ENCODE data around the gene IQUB. TPM values are rescaled to one million over a fixed set of nuclear protein-coding genes. Genes with fewer than 3 reads are reported as not detected.

IQUB gene
- total RNA-seq, 1 experiment from 2014 or later = 0.77 TPM

- DNase-seq (ENCODE audit: low spot score) (no peak), ATAC-seq (no peak)
- Mint-ChIP-seq H3K36me3 (no peaks in the 10 kb centered on the region), H3K4me1 (peaks cover 4% of the 10 kb centered on the region; the same call in 1 of the 2 replicates), H3K27ac (no peak overlapping the region), H3K27me3 (ENCODE audit: low read depth) (no peaks in the 10 kb centered on the region), H3K9me3 (peaks cover 5% of the 10 kb centered on the region; the same call in 1 of the 2 replicates), H3K4me3 (no peak overlapping the region)
- ChIA-PET CTCF (interaction anchor here (0.7 kb wide), 1 partner anchor 697 kb away, joined by 3 read pairs; no protein-coding TSS in a partner anchor), POLR2A (no interaction called here)
- TF ChIP-seq HMGXB4 (CRISPR knock-in tag; IDR thresholded peaks at IDR 0.05) = no peak
- TF ChIP-seq, protein P1, sequence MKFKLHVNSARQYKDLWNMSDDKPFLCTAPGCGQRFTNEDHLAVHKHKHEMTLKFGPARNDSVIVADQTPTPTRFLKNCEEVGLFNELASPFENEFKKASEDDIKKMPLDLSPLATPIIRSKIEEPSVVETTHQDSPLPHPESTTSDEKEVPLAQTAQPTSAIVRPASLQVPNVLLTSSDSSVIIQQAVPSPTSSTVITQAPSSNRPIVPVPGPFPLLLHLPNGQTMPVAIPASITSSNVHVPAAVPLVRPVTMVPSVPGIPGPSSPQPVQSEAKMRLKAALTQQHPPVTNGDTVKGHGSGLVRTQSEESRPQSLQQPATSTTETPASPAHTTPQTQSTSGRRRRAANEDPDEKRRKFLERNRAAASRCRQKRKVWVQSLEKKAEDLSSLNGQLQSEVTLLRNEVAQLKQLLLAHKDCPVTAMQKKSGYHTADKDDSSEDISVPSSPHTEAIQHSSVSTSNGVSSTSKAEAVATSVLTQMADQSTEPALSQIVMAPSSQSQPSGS (CRISPR knock-in tag; IDR thresholded peaks at IDR 0.05; ENCODE audit: borderline replicate concordance, low read depth) = no peak
- TF ChIP-seq FOXJ3 (CRISPR knock-in tag; IDR thresholded peaks at IDR 0.05; ENCODE audit: borderline replicate concordance) = no peak
- TF ChIP-seq, protein P2, sequence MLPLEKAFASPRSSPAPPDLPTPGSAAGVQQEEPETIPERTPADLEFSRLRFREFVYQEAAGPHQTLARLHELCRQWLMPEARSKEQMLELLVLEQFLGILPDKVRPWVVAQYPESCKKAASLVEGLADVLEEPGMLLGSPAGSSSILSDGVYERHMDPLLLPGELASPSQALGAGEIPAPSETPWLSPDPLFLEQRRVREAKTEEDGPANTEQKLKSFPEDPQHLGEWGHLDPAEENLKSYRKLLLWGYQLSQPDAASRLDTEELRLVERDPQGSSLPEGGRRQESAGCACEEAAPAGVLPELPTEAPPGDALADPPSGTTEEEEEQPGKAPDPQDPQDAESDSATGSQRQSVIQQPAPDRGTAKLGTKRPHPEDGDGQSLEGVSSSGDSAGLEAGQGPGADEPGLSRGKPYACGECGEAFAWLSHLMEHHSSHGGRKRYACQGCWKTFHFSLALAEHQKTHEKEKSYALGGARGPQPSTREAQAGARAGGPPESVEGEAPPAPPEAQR (CRISPR knock-in tag; IDR thresholded peaks at IDR 0.05) = no peak
- TF ChIP-seq ARID4B (CRISPR knock-in tag; IDR thresholded peaks at IDR 0.05; ENCODE audit: borderline replicate concordance) = no peak
- TF ChIP-seq SP1 (CRISPR knock-in tag; conservative IDR thresholded peaks at IDR 0.05) = no peak
- TF ChIP-seq, protein P3, sequence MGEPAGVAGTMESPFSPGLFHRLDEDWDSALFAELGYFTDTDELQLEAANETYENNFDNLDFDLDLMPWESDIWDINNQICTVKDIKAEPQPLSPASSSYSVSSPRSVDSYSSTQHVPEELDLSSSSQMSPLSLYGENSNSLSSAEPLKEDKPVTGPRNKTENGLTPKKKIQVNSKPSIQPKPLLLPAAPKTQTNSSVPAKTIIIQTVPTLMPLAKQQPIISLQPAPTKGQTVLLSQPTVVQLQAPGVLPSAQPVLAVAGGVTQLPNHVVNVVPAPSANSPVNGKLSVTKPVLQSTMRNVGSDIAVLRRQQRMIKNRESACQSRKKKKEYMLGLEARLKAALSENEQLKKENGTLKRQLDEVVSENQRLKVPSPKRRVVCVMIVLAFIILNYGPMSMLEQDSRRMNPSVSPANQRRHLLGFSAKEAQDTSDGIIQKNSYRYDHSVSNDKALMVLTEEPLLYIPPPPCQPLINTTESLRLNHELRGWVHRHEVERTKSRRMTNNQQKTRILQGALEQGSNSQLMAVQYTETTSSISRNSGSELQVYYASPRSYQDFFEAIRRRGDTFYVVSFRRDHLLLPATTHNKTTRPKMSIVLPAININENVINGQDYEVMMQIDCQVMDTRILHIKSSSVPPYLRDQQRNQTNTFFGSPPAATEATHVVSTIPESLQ (CRISPR knock-in tag; IDR thresholded peaks at IDR 0.05) = no peak
- TF ChIP-seq NR3C1 (CRISPR knock-in tag; conservative IDR thresholded peaks at IDR 0.05; ENCODE audit: low read depth) = no peak
- TF ChIP-seq ZNF232 (CRISPR knock-in tag; IDR thresholded peaks at IDR 0.05) = no peak
- no peak for TF ChIP-seq ETV6 (CRISPR knock-in tag; IDR thresholded peaks at IDR 0.05)
- no peak for TF ChIP-seq ATF1 (CRISPR knock-in tag; IDR thresholded peaks at IDR 0.05)
- no peak for TF ChIP-seq NR2C2 (CRISPR knock-in tag; IDR thresholded peaks at IDR 0.05)
- no peak for TF ChIP-seq NR1H2 (CRISPR knock-in tag; IDR thresholded peaks at IDR 0.05)
- TF ChIP-seq TEAD1 (CRISPR knock-in tag; IDR thresholded peaks at IDR 0.05) = no peak
- TF ChIP-seq, protein P4, sequence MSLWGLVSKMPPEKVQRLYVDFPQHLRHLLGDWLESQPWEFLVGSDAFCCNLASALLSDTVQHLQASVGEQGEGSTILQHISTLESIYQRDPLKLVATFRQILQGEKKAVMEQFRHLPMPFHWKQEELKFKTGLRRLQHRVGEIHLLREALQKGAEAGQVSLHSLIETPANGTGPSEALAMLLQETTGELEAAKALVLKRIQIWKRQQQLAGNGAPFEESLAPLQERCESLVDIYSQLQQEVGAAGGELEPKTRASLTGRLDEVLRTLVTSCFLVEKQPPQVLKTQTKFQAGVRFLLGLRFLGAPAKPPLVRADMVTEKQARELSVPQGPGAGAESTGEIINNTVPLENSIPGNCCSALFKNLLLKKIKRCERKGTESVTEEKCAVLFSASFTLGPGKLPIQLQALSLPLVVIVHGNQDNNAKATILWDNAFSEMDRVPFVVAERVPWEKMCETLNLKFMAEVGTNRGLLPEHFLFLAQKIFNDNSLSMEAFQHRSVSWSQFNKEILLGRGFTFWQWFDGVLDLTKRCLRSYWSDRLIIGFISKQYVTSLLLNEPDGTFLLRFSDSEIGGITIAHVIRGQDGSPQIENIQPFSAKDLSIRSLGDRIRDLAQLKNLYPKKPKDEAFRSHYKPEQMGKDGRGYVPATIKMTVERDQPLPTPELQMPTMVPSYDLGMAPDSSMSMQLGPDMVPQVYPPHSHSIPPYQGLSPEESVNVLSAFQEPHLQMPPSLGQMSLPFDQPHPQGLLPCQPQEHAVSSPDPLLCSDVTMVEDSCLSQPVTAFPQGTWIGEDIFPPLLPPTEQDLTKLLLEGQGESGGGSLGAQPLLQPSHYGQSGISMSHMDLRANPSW (CRISPR knock-in tag; conservative IDR thresholded peaks at IDR 0.05; ENCODE audit: low read depth) = no peak
- TF ChIP-seq, protein P5, sequence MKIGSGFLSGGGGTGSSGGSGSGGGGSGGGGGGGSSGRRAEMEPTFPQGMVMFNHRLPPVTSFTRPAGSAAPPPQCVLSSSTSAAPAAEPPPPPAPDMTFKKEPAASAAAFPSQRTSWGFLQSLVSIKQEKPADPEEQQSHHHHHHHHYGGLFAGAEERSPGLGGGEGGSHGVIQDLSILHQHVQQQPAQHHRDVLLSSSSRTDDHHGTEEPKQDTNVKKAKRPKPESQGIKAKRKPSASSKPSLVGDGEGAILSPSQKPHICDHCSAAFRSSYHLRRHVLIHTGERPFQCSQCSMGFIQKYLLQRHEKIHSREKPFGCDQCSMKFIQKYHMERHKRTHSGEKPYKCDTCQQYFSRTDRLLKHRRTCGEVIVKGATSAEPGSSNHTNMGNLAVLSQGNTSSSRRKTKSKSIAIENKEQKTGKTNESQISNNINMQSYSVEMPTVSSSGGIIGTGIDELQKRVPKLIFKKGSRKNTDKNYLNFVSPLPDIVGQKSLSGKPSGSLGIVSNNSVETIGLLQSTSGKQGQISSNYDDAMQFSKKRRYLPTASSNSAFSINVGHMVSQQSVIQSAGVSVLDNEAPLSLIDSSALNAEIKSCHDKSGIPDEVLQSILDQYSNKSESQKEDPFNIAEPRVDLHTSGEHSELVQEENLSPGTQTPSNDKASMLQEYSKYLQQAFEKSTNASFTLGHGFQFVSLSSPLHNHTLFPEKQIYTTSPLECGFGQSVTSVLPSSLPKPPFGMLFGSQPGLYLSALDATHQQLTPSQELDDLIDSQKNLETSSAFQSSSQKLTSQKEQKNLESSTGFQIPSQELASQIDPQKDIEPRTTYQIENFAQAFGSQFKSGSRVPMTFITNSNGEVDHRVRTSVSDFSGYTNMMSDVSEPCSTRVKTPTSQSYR (CRISPR knock-in tag; IDR thresholded peaks at IDR 0.05) = no peak
- no peak for TF ChIP-seq CREM (CRISPR knock-in tag; IDR thresholded peaks at IDR 0.05)
- no peak for TF ChIP-seq TP53 (CRISPR knock-in tag; IDR thresholded peaks at IDR 0.05)
- TF ChIP-seq, protein P6, sequence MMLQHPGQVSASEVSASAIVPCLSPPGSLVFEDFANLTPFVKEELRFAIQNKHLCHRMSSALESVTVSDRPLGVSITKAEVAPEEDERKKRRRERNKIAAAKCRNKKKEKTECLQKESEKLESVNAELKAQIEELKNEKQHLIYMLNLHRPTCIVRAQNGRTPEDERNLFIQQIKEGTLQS (CRISPR knock-in tag; conservative IDR thresholded peaks at IDR 0.05) = no peak
- TF ChIP-seq, protein P7, sequence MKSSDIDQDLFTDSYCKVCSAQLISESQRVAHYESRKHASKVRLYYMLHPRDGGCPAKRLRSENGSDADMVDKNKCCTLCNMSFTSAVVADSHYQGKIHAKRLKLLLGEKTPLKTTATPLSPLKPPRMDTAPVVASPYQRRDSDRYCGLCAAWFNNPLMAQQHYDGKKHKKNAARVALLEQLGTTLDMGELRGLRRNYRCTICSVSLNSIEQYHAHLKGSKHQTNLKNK (CRISPR knock-in tag; IDR thresholded peaks at IDR 0.05) = no peak
These were observed 73.8 kb downstream of the IQUB start for GRCh38 chr7:123460616-123461015.
